HG03025 (cell line): Measurements from ENCODE around the gene YPEL3.

Experiments used
- ATAC-seq: cut with Tn5 transposase; IDR thresholded peaks from one replicate; pipeline ENCODE4 v1.9.1; 2021; ENCODE audit warnings: mild to moderate bottlenecking, moderate library complexity; ENCODE audit not compliant: unreplicated experiment, low FRiP score

The YPEL3 gene

GRCh38 chr16:30053376-30054015 is 42.5 kb downstream of the YPEL3 start:
- no peak for ATAC-seq

- ATAC-seq: no peak
Measured at GRCh38 chr16:30052671-30053372, 43.2 kb downstream of the YPEL3 start.

DNA sequence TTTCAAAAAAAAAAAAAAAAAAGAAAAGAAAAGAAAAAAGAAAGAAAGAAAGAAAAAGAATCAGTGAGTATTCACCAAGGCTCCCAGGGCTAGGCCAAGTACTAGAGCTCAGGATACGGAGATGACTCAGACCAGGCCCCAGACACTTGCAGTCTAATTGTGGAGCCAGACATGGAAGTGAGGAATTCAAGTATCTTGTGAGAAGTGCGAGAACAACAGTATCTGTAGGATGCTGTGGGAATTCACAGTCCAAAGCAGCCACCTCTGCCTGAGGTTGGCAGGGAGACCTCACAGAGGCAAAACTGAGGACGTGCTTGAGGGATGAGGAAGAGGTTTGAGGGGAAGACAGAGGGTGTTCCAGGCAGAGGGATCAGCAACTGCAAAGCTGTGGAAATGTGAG is 44.5 kb downstream of the YPEL3 start:
- no peak for ATAC-seq

DNA sequence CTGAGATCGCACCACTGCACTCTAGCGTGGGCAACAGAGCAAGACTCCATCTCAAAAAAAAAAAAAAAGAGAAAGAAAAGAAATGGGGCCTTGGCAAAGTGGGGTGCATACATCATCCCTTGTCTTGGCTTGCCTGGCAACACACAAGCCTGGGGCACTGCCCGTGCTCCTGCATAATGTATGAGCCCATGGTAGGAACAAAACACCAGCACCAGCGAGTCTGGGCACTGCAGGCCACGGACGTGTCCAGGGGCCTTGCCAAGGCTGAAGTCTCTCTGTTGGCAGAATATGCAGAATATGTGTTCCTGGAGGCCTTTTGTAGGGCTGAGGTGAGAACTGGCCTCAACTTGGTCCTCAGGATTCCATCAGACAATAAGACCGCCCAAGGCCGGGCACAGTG is 46.1 kb downstream of the YPEL3 start:
- ATAC-seq: no peak

GRCh38 chr16:30046588-30046987 is 49.4 kb downstream of the YPEL3 start:
- ATAC-seq: no peak

- no peak for ATAC-seq
Measured at GRCh38 chr16:30046178-30046577, 49.8 kb downstream of the YPEL3 start.
